HG03039 (cell line): ENCODE results near the gene GTF2A1L.
"Not testable (repeated sequence)": the region's sequence is repeated elsewhere in the genome, so short reads cannot be mapped to it uniquely, and the experiment has no call there.

Source experiments
- ATAC-seq: cut with Tn5 transposase; IDR thresholded peaks from one replicate; pipeline ENCODE4 v1.9.1; 2021; ENCODE audit warnings: mild to moderate bottlenecking, moderate library complexity; ENCODE audit not compliant: unreplicated experiment

GTF2A1L gene

DNA sequence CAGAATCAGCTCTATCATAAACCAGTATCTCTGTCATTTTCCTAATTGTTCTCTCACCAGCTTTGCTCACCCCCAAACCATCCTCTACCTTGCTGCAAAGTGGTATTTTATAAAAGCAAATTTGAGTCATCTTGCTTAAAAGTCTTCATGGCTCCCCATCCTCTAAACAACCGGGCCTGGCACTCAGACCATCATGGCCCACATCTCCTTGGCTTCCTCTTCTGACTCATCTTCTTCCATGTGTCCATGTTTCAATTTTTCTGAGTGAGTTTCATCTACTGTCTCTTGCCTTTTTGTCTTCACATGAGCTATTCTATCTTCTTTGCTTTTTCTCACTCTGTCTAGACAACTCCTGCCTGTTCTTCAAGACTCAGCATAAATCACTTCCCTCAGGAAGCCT lies 79.2 kb downstream of the GTF2A1L start:
- ATAC-seq = no peak

DNA sequence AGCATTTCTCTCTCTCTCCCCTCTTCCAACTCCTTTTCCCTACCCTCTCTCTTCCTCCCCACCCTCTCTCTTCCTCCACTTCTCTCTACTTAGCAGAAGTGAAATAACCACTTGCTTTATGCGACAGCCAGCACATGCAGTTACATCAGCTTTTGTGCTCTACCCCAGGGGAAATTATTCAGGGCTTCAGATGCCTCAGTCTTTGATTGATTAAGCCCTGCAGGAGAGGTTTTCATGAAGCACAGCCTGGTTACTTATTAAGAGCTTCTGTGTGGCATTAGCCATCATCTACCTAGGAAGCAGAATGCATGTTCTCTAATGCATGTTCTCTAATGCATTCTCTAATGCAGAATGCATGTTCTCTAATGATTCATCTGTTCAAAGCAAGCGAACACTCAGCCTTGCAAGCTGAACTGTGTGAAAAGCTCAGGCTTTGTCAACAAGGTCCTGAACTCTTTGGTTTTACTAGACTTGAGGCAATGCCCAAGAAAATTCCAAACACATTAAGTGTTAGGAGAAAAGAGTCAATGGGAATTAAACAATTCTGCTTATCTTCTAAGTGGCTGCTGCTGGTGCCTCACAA lies 81.8 kb downstream of the GTF2A1L start:
- ATAC-seq = no peak

DNA sequence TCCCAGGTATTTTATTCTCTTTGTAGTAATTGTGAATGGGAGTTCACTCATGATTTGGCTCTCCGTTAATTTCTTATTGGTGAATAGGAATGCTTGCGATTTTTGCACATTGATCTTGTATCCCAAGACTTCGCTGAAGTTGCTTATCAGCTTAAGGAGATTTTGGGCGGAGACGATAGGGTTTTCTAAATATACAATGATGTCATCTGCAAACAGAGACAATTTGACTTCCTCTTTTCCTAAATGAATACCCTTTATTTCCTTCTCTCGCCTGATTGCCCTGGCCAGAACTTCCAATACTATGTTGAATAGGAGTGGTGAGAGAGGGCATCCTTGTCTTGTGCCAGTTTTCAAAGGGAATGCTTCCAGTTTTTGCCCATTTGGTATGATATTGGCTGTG lies 86.0 kb downstream of the GTF2A1L start:
- not testable (repeated sequence) for ATAC-seq

DNA sequence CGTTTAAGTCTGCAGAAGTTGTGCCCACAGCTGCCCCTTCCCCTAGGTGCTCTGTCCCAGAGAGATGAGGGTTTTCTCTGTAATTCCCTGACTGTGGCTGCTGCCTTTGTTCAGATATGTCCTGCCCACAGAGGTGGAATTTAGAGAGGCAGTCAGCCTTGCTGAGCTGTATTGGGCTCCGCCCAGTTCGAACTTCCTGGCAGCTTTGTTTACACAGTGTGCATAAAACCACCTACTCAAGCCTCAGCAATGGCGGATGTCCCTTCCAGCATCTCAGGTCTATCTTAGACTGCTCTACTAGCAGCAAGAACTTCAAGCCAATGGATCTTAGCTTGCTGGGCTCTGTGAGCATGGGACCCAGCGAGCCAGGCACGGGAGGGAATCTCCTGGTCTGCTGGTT lies 89.8 kb downstream of the GTF2A1L start:
- ATAC-seq = no peak

DNA sequence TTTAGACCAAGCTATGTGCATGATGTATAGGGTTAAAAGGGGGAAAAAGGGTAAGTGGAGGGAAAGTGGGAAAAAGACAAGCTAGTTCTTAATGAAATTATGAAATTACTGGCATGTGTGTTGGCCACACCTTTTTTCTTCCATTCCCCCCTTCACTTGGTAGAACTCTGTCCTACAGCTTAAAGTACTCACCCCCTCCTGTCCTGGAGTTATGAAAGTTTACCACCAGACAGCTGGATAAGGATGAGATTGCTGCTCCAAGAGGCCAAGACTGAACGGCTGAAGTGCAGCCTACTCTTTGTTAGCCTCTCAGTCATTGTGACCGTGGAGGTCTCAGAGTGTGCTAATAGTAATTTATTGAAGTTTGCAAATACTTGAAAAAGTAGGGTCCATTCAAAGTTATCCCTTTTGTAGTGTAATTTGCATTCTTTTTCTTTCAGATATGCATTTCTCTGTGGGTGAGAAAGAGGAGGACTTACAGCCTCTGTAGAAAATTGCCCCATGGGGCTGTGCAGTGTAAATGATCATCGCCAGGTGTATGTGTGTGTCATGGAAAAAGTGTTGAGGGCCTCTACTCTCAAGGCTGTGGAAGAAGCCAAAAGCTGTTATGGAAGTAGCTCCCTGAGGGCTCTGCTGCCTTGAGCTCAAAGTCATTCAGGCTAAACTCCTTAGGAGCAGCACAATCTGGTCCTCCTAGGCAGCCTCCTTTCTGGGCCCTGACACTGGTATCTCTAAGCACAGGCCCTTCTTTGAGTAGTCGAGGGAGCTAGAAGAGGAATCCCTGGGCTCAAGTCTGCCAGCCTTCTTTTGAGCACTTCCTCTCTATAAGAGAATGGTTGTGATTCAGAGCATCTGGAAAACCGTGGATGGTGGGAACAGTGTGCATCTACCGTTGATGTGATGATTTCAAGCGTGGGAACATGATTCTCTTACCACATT lies 91.7 kb downstream of the GTF2A1L start:
- no peak for ATAC-seq

DNA sequence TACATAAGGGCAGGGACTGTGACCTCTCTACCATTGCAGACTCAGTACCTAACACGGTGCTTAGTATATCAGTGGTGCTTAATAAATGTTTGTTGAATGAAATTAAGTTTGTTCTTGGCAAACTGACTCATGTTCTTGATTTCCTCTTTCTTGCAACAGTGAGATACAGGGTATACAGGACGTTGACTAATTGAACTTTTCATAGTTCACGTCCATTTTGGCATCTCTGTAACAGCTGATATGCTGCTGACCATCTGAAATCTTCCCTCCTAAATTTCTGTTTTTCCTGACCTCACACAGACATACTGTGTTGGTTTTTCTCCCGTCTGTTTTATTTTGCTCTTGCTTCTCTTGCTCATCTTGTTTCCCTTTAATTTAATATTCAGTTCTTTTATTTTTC lies 93.7 kb downstream of the GTF2A1L start:
- ATAC-seq = no peak

DNA sequence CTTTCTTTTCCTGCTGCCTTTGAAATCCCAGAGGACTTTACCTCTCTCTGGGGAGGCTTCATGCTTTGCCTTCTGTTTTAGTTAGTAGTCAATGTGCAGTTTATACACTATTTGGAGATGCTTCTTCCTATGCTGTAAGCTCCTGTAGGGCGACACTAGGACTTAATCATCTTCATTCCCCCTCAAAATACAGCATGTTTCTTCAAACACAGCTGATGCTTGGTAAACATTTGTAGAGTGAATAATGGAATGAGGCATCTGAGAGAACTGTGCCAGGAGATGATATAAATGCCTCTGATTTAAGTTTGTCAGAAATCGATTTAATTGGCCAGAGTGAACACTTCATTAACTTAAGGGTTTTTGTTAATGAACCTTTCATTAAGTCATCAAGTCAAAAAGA lies 94.5 kb downstream of the GTF2A1L start:
- no peak for ATAC-seq

DNA sequence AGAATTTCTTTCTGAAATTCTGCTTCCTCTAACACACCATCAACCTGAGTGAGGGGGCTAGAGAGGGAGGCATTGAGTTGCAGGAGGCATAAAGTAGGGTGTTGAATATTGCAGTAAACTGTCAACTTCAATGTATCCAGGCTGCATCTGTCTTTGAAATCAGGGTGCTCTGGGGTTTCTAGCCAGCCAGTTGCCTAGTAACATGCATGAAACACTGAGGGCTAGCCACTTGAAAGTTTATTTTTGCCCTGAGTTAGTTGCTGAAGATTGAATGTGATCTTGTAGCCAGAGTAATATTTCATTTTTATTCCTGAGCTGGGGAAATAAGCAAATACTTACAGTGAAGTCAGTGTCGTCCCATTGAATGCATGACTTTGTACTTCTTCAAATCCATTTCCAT lies 96.0 kb downstream of the GTF2A1L start:
- no peak for ATAC-seq

DNA sequence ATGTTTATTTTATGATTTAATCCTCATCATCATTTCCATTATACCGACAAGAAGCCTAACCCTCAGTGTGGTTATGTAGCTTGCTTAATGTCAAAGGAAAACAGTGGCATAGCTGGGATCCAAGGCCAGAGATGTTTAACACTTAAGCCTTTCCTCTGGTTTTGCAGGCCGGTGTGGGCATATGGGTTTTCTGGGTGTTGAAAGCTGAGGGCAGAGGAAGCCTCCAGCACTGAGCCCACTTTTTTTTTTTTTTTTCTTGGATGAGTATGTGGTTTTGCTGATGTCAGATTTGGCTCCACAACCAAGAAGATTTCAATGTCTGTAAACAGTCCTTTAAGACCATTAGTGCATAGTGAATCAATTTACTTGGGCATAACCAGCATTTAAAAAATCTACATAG lies 96.6 kb downstream of the GTF2A1L start:
- no peak for ATAC-seq

DNA sequence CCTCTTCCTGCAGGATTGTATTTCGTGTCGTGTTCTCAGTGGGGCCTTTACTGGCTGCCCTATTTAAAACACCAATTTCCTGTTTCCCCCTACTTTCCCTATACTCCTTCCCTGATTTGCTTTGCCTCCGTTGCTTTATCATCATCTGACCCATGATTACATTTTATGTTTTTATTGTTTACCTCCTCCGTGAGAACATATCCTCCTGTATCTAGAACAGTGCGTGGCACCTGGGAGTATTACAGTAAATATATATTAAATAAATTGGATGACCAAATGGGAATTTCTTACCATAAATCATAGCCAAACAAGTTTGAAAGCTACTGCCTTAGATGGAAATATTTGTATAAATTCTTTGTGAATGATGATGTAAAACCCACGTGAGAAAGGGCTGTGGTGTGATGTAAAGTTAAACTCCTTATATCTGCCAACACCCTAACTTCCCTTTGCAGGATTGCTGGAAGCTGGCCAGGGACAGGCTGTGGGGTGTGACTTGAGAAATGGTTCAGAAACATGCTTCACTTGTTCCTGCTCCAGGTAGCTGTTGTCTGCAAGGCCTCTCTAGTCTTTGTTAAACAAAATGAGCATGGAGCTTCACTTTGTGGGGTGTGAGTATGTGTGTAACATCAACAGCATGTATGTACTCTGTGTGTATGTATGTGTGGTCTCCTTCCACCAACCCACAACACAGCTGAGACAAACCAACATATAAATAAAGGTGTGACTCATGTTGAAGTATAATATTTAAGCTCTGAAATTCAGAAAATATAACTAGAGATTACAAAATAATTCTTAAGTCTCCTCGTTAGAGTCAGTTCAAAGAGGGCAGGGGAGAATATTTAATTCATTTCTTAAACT lies 97.6 kb downstream of the GTF2A1L start:
- ATAC-seq = no peak

DNA sequence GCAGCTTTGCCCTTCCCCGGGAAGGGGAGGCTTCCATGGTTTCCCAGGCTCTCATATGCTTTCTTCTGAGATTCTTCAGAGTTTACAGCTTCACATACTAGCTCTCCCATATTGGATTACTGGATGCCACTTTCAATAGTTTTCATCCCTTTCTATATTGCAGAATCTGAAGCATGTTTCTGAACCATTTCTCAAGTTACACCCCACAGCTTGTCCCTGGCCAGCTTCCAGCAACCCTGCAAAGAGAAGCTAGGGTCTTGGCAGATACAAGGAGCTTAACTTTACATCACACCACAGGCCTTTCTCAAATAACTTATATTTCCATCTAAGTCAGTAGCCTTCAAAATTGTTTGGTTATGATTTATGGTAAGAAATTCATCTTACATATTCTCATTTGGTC lies 98.3 kb downstream of the GTF2A1L start:
- no peak for ATAC-seq

DNA sequence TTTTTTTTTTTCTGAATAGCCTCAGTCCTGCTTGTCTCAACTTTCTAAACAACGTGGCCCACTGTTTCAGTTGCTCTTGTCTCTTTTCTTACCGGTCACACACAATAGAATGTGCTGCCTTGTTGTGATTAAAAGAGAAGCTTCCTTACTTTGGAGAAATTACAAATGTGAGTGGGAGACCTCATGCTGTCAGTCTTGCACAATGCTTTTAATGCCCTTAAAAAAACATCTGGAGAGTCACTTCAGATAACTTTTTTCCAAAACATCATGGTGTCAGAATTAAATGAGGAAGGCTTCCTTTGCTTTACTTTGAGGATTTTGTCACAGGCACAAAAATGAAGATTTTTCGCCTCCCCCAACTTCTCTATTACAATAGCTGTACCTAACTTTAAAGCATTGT lies 100.2 kb downstream of the GTF2A1L start:
- no peak for ATAC-seq

DNA sequence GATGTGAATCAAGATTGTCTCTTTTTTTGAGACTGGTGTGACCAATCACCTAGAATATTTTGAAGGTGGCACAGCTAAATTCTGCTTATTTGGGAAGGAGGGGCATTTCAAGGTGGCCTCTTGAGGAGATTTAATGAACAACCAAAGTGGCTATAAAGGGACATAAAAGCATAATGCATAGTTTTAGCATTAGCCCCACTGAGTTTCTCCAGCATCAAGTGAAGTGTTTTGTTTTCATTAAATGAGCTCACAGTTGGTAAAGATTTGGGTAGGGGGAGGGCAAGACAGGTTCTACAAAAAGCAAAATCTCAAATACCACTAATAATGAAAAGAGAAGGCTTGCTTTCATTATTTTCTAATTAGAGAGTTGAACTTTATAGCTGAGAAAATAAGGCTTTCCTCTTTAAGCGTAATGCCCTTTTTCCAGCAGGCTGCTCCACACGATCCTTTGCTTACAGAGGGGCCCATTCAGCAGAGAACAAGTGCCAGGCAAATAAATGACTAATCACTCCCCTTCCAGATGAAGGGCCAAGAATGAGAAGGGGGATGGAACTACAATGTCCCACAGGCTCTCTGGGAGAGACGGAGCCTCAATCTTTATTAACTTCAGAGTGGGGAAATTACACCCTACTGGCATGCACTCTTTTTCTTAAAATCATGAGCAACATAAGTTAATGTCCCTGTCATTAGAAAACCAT lies 102.0 kb downstream of the GTF2A1L start:
- ATAC-seq = no peak

DNA sequence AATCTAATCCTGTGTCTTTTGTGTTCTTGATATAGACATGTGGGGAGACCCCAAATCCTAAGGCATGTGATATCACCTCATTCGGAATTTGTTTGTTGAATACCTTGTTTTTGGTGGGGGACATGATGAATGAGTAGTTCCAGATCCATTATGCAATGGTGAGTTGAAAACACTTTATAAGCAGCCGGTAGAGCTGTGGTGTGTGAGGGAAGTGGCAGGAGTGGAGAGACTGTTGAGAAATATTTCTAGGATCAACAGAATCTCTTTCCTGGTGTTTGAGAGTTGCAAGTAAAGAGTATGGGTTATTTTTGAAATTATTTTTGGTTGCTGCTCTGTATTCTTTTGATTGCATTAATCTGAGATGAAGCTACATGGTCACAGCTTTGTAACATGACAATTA lies 103.5 kb downstream of the GTF2A1L start:
- ATAC-seq = no peak

DNA sequence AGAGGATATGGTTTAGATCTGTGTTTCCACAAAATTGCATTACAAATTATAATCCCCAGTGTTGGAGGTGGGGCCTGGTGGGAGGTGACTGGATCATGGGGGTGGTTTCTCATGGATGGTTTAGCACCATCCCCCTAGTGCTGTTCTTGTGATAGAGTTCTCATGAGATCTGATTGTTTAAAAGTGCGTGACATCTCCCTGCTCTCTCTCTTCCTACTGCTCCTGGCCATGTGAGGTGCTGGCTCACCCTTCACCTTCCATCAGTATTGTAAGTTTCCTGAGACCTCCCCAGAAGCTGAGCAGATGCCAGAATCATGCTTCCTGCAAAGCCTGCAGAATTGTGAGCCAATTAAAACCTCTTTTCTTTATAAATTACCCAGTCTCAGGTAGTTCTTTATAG lies 104.7 kb downstream of the GTF2A1L start:
- ATAC-seq = no peak

DNA sequence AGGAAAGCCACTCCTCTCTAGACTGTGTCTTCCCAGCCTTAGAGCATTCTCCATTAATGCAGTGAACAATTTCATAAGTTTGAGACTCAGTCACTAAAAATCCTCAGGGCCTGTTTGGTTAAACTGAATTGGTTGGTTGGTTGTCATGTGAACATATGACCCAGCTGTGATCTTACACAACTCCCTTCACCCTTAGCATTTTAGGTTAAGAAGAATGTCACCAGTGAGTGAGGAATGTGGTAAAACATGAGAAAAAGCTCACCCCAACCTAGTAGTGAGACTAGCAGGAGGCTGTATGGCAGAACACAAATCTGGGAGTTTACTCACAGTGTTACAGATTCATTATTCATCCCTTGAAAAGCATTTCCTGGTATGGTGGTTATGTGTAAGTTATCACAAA lies 105.5 kb downstream of the GTF2A1L start:
- no peak for ATAC-seq

DNA sequence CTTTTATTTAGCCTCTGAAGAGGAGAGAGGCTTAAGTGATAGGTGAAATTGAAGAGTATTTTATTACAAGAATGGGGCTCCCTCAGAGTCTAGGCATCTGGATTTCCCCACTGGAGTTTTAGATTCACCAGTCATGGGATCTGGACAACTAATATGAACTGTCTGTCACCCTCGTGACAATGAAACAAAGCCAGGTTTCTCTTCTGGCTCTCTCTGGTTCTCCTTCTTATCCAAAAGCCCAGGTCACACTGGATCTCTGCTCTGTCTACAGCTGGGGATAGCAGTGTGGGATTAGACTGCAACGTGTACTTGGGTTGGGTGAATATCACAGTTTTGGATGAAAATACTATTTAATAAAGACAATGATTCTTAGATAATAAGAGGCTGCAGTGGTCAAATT lies 106.6 kb downstream of the GTF2A1L start:
- ATAC-seq = no peak

DNA sequence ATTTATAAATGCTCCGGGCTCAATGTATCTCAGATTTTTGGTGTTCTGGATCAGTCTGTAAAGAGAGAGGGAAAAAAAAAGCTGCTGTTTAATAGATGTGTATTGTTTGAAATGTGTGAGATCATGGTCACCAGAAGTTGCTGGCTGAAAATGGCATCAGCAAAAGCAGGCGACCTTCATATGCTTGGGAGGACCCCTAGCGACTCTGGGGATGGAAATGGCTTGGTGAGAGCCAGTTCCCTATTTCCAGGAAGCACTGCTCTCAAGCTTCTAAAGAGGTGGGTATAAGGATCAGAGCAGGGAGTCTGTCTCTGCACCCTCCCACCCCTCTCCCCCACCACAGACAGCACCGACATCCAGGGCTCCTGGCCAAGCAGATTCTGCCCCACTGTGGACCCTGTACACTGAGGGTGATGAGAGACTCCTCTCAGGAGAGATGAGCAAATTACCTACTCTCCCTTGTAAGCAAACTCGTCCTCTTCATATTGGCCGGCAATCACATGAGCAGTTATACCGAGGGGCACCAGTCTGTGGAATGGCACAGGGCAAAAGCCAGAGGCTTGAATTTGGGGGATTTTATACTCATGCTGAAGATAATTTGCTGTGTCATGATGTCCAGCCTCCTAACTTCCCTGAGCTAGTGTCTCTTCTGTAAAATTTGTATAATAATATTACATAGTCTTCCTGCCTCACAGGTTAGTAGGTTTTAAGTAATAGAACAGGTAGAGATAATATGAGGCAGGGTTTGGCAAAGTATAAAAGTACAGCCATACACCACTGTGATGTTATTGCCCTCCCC lies 108.2 kb downstream of the GTF2A1L start:
- ATAC-seq = no peak

DNA sequence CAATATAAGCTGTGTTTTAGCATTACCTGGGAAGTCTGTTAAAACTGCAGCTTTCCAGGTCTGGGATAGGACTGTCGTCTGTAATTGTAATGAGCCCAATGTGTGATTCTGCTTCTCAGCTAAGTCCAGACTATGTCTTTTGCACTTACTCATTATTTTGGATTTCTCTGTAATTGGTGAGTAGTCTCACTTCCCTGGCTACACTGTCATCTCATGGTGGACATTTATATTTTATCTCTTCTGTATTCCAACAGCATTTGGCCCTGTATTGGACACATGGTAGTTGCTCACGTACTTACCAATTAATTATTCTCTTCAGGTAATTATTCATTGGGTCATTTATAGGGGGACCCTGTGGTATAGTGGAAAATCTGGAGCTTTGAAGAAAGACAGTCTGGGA lies 109.9 kb downstream of the GTF2A1L start:
- ATAC-seq = no peak

DNA sequence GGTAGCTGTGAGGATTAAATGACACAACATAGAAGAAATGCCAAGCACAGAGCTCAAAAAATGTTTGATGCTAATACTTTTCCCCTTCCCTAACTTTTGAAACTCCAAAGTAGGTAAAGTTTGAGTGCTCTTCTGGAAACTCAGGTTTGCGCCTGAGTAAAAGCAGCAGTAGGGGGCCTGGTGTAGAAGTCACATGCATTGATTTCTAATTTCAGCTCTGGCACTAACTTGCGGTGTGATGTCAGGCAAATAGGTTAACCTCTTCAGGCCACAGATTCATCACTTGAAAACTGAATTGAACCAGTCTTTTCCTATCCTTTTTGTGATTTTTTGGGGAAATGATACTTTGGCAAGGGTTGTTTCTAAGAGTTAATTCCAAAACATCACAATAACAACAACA lies 110.6 kb downstream of the GTF2A1L start:
- ATAC-seq = no peak
